ENCODE results near the gene CCDC34. TPM values are rescaled to one million over a fixed set of nuclear protein-coding genes. Genes with fewer than 3 reads are reported as not detected.

Gene CCDC34
- total and polyA plus RNA-seq, 2 of the 4 experiments (the other 2 are of a cell fraction): 2.5 to 4.5 TPM

- Histone ChIP-seq H3K18ac (ENCODE audit: low read depth, low read length) (no peak overlapping the region), H3K4ac (ENCODE audit: low read depth, low read length) (peak overlapping the region; percentile 66; the same call in 1 of the 2 replicates), H3K36me3 (ENCODE audit: control insufficient read depth, insufficient read depth, low read length) (peaks cover 2% of the 10 kb centered on the region; the same call in 1 of the 2 replicates), H4K5ac (ENCODE audit: low read depth, low read length) (no peak overlapping the region; the same call in 1 of the 2 replicates), H3K56ac (ENCODE audit: extremely low read depth, insufficient read depth, low read length) (no peak overlapping the region), H2AK9ac (replicated peaks; ENCODE audit: low read depth, low read length, poor library complexity) (no peak overlapping the region), H2AFZ (replicated peaks; ENCODE audit: low read length, poor library complexity) (no peak overlapping the region), H4K8ac (ENCODE audit: low read depth in 2 of 2, low read length in 2 of 2) (0 out of 4 replicates have a peak overlapping the region, but pooled peaks of 1 of the 2 experiments have one; percentile 28), H2BK15ac (ENCODE audit: low read depth, low read length) (no peak overlapping the region), H3K14ac (replicated peaks; ENCODE audit: low read depth, low read length) (no peak overlapping the region), H3K27ac (ENCODE audit: insufficient read depth, low read length) (no peak overlapping the region), H3K4me2 (ENCODE audit: low read depth, low read length) (no peak overlapping the region), H3K9me1 (ENCODE audit: insufficient read depth, low read length) (peaks cover 3% of the 10 kb centered on the region; the same call in 1 of the 2 replicates), H3K27me3 (ENCODE audit: control insufficient read depth, insufficient read depth, low read length) (no peaks in the 10 kb centered on the region), H3K4me1 (ENCODE audit: control insufficient read depth, insufficient read depth, low read length) (peaks cover 3% of the 10 kb centered on the region; the same call in 1 of the 2 replicates), H2BK5ac (ENCODE audit: low read depth, low read length, poor library complexity, severe bottlenecking) (peak overlapping the region; percentile 12), H3K9ac (ENCODE audit: low read depth, low read length) (no peak overlapping the region), H4K20me1 (ENCODE audit: insufficient read depth, low read length) (no peaks in the 10 kb centered on the region), H2BK120ac (ENCODE audit: low read depth, low read length) (no peak overlapping the region), H3K4me3 (ENCODE audit: insufficient read depth, low read depth, low read length) (no peak overlapping the region), H4K91ac (ENCODE audit: insufficient read depth, low read depth, low read length) (peak overlapping the region; percentile 62; the same call in 1 of the 2 replicates), H3K79me1 (ENCODE audit: low read depth in 1 of 2, low read length in 2 of 2) (no peaks in the 10 kb centered on the region; a peak in 2 of 4 replicates), H3K9me3 (ENCODE audit: control insufficient read depth, insufficient read depth, low read length) (no peaks in the 10 kb centered on the region), H3K23ac (ENCODE audit: low read depth, low read length) (no peak overlapping the region), H2AK5ac (ENCODE audit: low read depth, low read length) (peak overlapping the region; percentile 68; the same call in 1 of the 2 replicates), H2BK20ac (ENCODE audit: low read depth, low read length) (0 out of 2 replicates have a peak overlapping the region, but pooled peaks have one; percentile 9)
- ChIA-PET POLR2A (ENCODE audit: unreplicated experiment) (no interaction called here), CTCF (no interaction called here)
- dilution Hi-C loops (cut with HindIII; ENCODE audit: low sequenced_read_pairs, unreplicated experiment) (no loop called here), in situ Hi-C loops (cut with MboI; ENCODE audit: low sequenced_read_pairs) (no loop called here), intact Hi-C loops (cut with micrococcal nuclease) (no loop called here)
- whole genome bisulfite sequencing, 2 experiments (ENCODE audit: extremely low coverage in 2 of 2, insufficient read length in 1 of 2): no CpG with 5 or more reads among the region's 5 CpGs
- no TSS peak for BruUV-seq (replicated peaks)
- ATAC-seq (ENCODE audit: low read depth): peak; percentile 21; the same call in 1 of the 2 replicates
- no peak for DNase-seq
- no peak for TF ChIP-seq SMC3 (IDR thresholded peaks at IDR 0.05; ENCODE audit: low read depth, low read length)
- no peak for TF ChIP-seq CHD1 (IDR thresholded peaks at IDR 0.05; ENCODE audit: low read depth, low read length)
- TF ChIP-seq USF2 (IDR thresholded peaks at IDR 0.05; ENCODE audit: low read depth, low read length): no peak
- no peak for TF ChIP-seq RAD21 (IDR thresholded peaks at IDR 0.05; ENCODE audit: low read length)
- no peak for TF ChIP-seq BHLHE40 (IDR thresholded peaks at IDR 0.05; ENCODE audit: low read depth, low read length)
- TF ChIP-seq CTCF (conservative IDR thresholded peaks at IDR 0.05; ENCODE audit: low read depth, low read length): no peak
- no peak for TF ChIP-seq RCOR1 (IDR thresholded peaks at IDR 0.05; ENCODE audit: insufficient replicate concordance, low read length)
- TF ChIP-seq CEBPB (IDR thresholded peaks at IDR 0.05; ENCODE audit: low read depth, low read length): no peak
- no peak for TF ChIP-seq FOS (IDR thresholded peaks at IDR 0.05; ENCODE audit: low read depth, low read length)
- no peak for TF ChIP-seq MAZ (IDR thresholded peaks at IDR 0.05; ENCODE audit: borderline replicate concordance, low read depth, low read length)
- TF ChIP-seq NFE2L2 (IDR thresholded peaks at IDR 0.05; ENCODE audit: low read depth, low read length): no peak
Observed at GRCh38 chr11:27354359-27354965, 8.6 kb downstream of the CCDC34 start.

All from IMR-90 (cell line).